Stimulated activated CD8-positive, alpha-beta memory T cell treated with anti-CD3 and anti-CD28 coated beads, Interleukin-4, amount 100 ng/mL, for 1 hour (primary cell): ENCODE data around the gene GOLGA8S.
"Not testable (repeated sequence)": the region's sequence is repeated elsewhere in the genome, so short reads cannot be mapped to it uniquely, and the experiment has no call there.

Source experiments
- DNase-seq, 2 donors: peaks; one replicate each; pipeline ENCODE4 v3.0.0-alpha.2; 2020; ENCODE audit warnings: low read depth in 2 of 2, low spot score in 1 of 2

GOLGA8S gene

GRCh38 chr15:23354448-23354847, at the start of gene GOLGA8S:
Gene GOLGA8S, plus strand, starts transcription at chr15:23354748. Its CDS starts 62 bp downstream, at chr15:23354810.
- not testable (repeated sequence) for DNase-seq

GRCh38 chr15:23304805-23305204, 49.7 kb upstream of the GOLGA8S start:
- not testable (repeated sequence) for DNase-seq

- not testable (repeated sequence) for DNase-seq
Observed at GRCh38 chr15:23305921-23306320, 48.6 kb upstream of the GOLGA8S start.

- not testable (repeated sequence) for DNase-seq
Observed at GRCh38 chr15:23311233-23311632, 43.3 kb upstream of the GOLGA8S start.

GRCh38 chr15:23334096-23334495, 20.5 kb upstream of the GOLGA8S start, which contains the start of gene GOLGA6L26:
Gene GOLGA6L26, minus strand, starts transcription at chr15:23334196. Its CDS starts 61 bp downstream, at chr15:23334135.
- DNase-seq: not testable (repeated sequence)

- not testable (repeated sequence) for DNase-seq
Observed at GRCh38 chr15:23362622-23363021, 8.1 kb downstream of the GOLGA8S start.

GRCh38 chr15:23364261-23364660, 9.7 kb downstream of the GOLGA8S start:
- not testable (repeated sequence) for DNase-seq

- no peak for DNase-seq
Observed at GRCh38 chr15:23370578-23370977, 16.0 kb downstream of the GOLGA8S start.

- not testable (repeated sequence) for DNase-seq
Observed at GRCh38 chr15:23371134-23371533, 16.6 kb downstream of the GOLGA8S start.

GRCh38 chr15:23371868-23372267, 17.3 kb downstream of the GOLGA8S start:
- not testable (repeated sequence) for DNase-seq

- no peak for DNase-seq
Observed at GRCh38 chr15:23372284-23372683, 17.7 kb downstream of the GOLGA8S start.

- not testable (repeated sequence) for DNase-seq
Observed at GRCh38 chr15:23372891-23373600, 18.5 kb downstream of the GOLGA8S start.

- not testable (repeated sequence) for DNase-seq
Observed at GRCh38 chr15:23374226-23374625, 19.7 kb downstream of the GOLGA8S start.

GRCh38 chr15:23378946-23379345, 24.4 kb downstream of the GOLGA8S start:
- not testable (repeated sequence) for DNase-seq

GRCh38 chr15:23380700-23381099, 26.2 kb downstream of the GOLGA8S start:
- not testable (repeated sequence) for DNase-seq

GRCh38 chr15:23381192-23381591, 26.6 kb downstream of the GOLGA8S start:
- DNase-seq: not testable (repeated sequence)

GRCh38 chr15:23384371-23384770, 29.8 kb downstream of the GOLGA8S start:
- no peak for DNase-seq

GRCh38 chr15:23385886-23386430, 31.4 kb downstream of the GOLGA8S start:
- no peak for DNase-seq

- DNase-seq: no peak
Observed at GRCh38 chr15:23387621-23388190, 33.2 kb downstream of the GOLGA8S start.

- no peak for DNase-seq
Observed at GRCh38 chr15:23395030-23395692, 40.6 kb downstream of the GOLGA8S start.

GRCh38 chr15:23395832-23396231, 41.3 kb downstream of the GOLGA8S start:
- no peak for DNase-seq

- no peak for DNase-seq
Observed at GRCh38 chr15:23397779-23398178, 43.2 kb downstream of the GOLGA8S start.
